GM12878 (cell line): Measurements from ENCODE around the gene KLK12. TPM values are rescaled to one million over a fixed set of nuclear protein-coding genes. Genes with fewer than 3 reads are reported as not detected.

ENCODE experiments used
- ATAC-seq: fragments of 200-7000 bp; cut with Tn5 transposase; 3 replicates; pipeline ENCODE4 v1.9.1; 2020; ENCODE audit warnings: mild to moderate bottlenecking, moderate library complexity
- BruUV-seq: library from RNA; stranded (reverse); fragments of 400-500 nt; replicated peaks from 2 replicates; lab custom pipeline; 2021; lab: Mats Ljungman, UMichigan
- CTCF ChIA-PET: fragments of 300-600 bp; sonication (Branson Sonifier 250); formaldehyde crosslinking; extraction: SDS; loops from one replicate; lab custom pipeline; 2021; ENCODE audit warnings: inconsistent platforms; lab: Yijun Ruan, JAX
- POLR2A ChIA-PET: fragments of 350-600 bp; formaldehyde crosslinking; extraction: SDS; loops from one replicate; lab custom pipeline; 2021; ENCODE audit warnings: inconsistent platforms; lab: Charles Lee
- RAD21 ChIA-PET: fragments of 300-600 bp; sonication (Branson Sonifier 250); formaldehyde crosslinking; loops from one replicate; lab custom pipeline; 2023; ENCODE audit warnings: antibody characterized with exemption; ENCODE audit not compliant: unreplicated experiment; lab: Charles Lee
- SMC1A ChIA-PET: fragments of 300-600 bp; sonication (Branson Sonifier 250); formaldehyde crosslinking; loops from one replicate; lab custom pipeline; 2023; ENCODE audit not compliant: unreplicated experiment, uncharacterized antibody; lab: Charles Lee
- DNase-seq: peaks from one replicate; pipeline ENCODE4 v3.0.0-alpha.2; 2011; ENCODE audit warnings: low read depth, low spot score
- FAIRE-seq: peaks from 3 replicates; lab custom pipeline; 2011; peaks lifted over from hg19 to GRCh38; lab: Jason Lieb, UNC
- H2AFZ ChIP-seq: 2 replicates; pipeline ENCODE4 v1.6.0; 2011; ENCODE audit warnings: low read depth, low read length, control low read depth; ENCODE audit not compliant: control insufficient read depth
- H3K27ac ChIP-seq: 2 replicates; pipeline ENCODE4 v1.5.1; 2011; ENCODE audit warnings: control low read depth; ENCODE audit not compliant: control insufficient read depth, insufficient read depth
- H3K27me3 ChIP-seq, 2 experiments: replicated peaks in 1 of 2; 2 replicates each; pipeline versions ENCODE4 v1.6.0 to v1.6.1; 2011; ENCODE audit warnings: low read length in 1 of 2; ENCODE audit not compliant: control insufficient read depth in 2 of 2, insufficient read depth in 2 of 2
- H3K36me3 ChIP-seq, 2 experiments: 2 replicates each; pipeline ENCODE4 v1.5.1; 2011; ENCODE audit warnings: low read length in 1 of 2; ENCODE audit not compliant: control insufficient read depth in 2 of 2, insufficient read depth in 2 of 2
- H3K4me1 ChIP-seq: 2 replicates; pipeline ENCODE4 v1.6.1; 2011; ENCODE audit warnings: mild to moderate bottlenecking, low read length, moderate library complexity, mixed read lengths; ENCODE audit not compliant: control insufficient read depth, insufficient read depth
- H3K4me2 ChIP-seq: 2 replicates; pipeline ENCODE4 v1.6.0; 2011; ENCODE audit warnings: control low read depth; ENCODE audit not compliant: control insufficient read depth, insufficient read depth
- H3K4me3 ChIP-seq: fragments of 200-600 bp; sonication (generic); 2 replicates; pipeline ENCODE4 v1.5.1; 2016
- H3K79me2 ChIP-seq: 2 replicates; pipeline ENCODE4 v1.6.0; 2011; ENCODE audit warnings: low read length; ENCODE audit not compliant: control insufficient read depth, insufficient read depth
- H3K9ac ChIP-seq: 2 replicates; pipeline ENCODE4 v1.8.0; 2011; ENCODE audit warnings: low read length, control low read depth, mixed read lengths; ENCODE audit not compliant: control insufficient read depth, insufficient read depth
- H3K9me3 ChIP-seq: replicated peaks from 3 replicates; pipeline ENCODE4 v1.5.1; 2011; ENCODE audit warnings: mild to moderate bottlenecking, low read length; ENCODE audit not compliant: control insufficient read depth, insufficient read depth
- H4K20me1 ChIP-seq: 2 replicates; pipeline ENCODE4 v1.6.0; 2011; ENCODE audit not compliant: control insufficient read depth, insufficient read depth
- BRCA1 ChIP-seq: IDR thresholded peaks from 2 replicates; pipeline ENCODE4 v1.6.1; 2011; ENCODE audit warnings: low read depth, low read length, improper control_type of control experiment
- CHD2 ChIP-seq: IDR thresholded peaks from 2 replicates; pipeline ENCODE4 v1.6.1; 2011; ENCODE audit warnings: low read depth, low read length, improper control_type of control experiment, borderline replicate concordance
- PAX5 ChIP-seq: IDR thresholded peaks from 2 replicates; pipeline ENCODE4 v1.6.1; 2011; ENCODE audit warnings: low read depth, low read length, borderline replicate concordance
- RAD21 ChIP-seq: IDR thresholded peaks from 2 replicates; pipeline ENCODE4 v1.6.1; 2011; ENCODE audit warnings: mild to moderate bottlenecking, low read depth, low read length, moderate library complexity; ENCODE audit not compliant: insufficient read depth
- SRF ChIP-seq, 2 experiments: IDR thresholded peaks; 2 replicates each; pipeline ENCODE4 v1.6.1; 2011; ENCODE audit warnings: low read depth in 2 of 2, low read length in 2 of 2, mild to moderate bottlenecking in 1 of 2, moderate library complexity in 1 of 2
- YBX1 ChIP-seq: fragments of 450-650 bp; IDR thresholded peaks from 2 replicates; pipeline ENCODE4 v1.6.1; 2016; ENCODE audit warnings: antibody characterized with exemption
- WGBS: methylation state at CpG from one replicate; pipeline ENCODE4 v1.1.6; 2016; ENCODE audit warnings: low lambda C conversion rate; ENCODE audit not compliant: insufficient replicate concordance, insufficient coverage; ENCODE audit errors: missing lambda C conversion rate; 5-methylcytosine and 5-hydroxymethylcytosine counted together
- in situ Hi-C: fragments of 300-500 bp; cut with MboI; formaldehyde crosslinking; loops from 9 replicates; pipeline ENCODE4 v1.14.3; 2018; ENCODE audit warnings: mixed read lengths
- intact Hi-C: fragments of 100-400 bp; cut with micrococcal nuclease; formaldehyde crosslinking; loops from one replicate; pipeline ENCODE4 v1.14.2; 2022; ENCODE audit not compliant: unreplicated experiment
- polyA plus RNA-seq, 11 experiments: library from polyadenylated mRNA; depleted of rRNA in 4 of 11; unstranded in 6 of 11; stranded (reverse) in 5 of 11; fragments of >200 nt; fragmentation: Nextera tagmentation in 4 of 11; fragmentation: Illumina TruSeq in 1 of 11; extraction: Ambion mirVana in 4 of 11; extraction: Trizol in 1 of 11; gene quantifications; 1 replicate in 1 of 11; 2 replicates in 10 of 11; pipeline versions ENCODE4 v1.2.1 to v1.2.3, GENCODE V29; 2011 to 2016; ENCODE audit warnings: inconsistent platforms in 2 of 11, missing spikeins in 2 of 11, low read depth in 1 of 11
- total RNA-seq, 4 experiments: library from RNA; depleted of rRNA in 3 of 4; stranded (reverse); fragments of >200 nt in 3 of 4; fragmentation: Illumina TruSeq in 1 of 4; extraction: Trizol in 1 of 4; gene quantifications; 2 replicates each; pipeline versions ENCODE4 v1.2.1 to v1.2.3, GENCODE V29; 2013 to 2021
- TF ChIP-seq, protein P1 (sequence below): fragments of 450-650 bp; formaldehyde crosslinking; IDR thresholded peaks from 2 replicates; pipeline ENCODE4 v1.5.0; 2022; ENCODE audit warnings: mild to moderate bottlenecking, missing genetic modification characterization

KLK12 gene
- total and polyA plus RNA-seq, 10 of the 15 experiments (the other 5 are each of a cell fraction or from before 2014, with no cell fraction given): not detected

DNA sequence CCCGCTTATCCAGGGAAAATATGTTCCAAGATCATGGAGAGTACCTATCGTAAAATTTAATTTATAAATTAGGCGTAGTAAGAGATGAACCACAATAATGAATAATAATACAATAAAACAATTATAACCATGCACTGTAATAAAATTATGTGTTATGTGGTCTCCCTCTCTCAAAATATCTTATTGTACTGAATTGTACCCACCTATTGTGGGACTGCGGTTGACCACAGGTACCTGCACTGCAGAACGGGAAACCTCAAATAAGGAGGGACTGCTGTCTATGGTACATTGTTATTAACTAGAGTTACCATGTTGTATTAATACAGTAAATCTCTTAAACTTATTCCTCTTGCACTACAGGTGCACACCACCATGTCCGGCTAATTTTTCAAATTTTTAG, 5.3 kb upstream of the KLK12 start:
- TF ChIP-seq RAD21 (no peak), CHD2 (no peak), SRF (IDR thresholded peaks at IDR 0.05; ENCODE audit: low read depth in 2 of 2, low read length in 2 of 2) (no peak), BRCA1 (no peak), YBX1 (no peak), PAX5 (no peak)
- TF ChIP-seq, protein P1, sequence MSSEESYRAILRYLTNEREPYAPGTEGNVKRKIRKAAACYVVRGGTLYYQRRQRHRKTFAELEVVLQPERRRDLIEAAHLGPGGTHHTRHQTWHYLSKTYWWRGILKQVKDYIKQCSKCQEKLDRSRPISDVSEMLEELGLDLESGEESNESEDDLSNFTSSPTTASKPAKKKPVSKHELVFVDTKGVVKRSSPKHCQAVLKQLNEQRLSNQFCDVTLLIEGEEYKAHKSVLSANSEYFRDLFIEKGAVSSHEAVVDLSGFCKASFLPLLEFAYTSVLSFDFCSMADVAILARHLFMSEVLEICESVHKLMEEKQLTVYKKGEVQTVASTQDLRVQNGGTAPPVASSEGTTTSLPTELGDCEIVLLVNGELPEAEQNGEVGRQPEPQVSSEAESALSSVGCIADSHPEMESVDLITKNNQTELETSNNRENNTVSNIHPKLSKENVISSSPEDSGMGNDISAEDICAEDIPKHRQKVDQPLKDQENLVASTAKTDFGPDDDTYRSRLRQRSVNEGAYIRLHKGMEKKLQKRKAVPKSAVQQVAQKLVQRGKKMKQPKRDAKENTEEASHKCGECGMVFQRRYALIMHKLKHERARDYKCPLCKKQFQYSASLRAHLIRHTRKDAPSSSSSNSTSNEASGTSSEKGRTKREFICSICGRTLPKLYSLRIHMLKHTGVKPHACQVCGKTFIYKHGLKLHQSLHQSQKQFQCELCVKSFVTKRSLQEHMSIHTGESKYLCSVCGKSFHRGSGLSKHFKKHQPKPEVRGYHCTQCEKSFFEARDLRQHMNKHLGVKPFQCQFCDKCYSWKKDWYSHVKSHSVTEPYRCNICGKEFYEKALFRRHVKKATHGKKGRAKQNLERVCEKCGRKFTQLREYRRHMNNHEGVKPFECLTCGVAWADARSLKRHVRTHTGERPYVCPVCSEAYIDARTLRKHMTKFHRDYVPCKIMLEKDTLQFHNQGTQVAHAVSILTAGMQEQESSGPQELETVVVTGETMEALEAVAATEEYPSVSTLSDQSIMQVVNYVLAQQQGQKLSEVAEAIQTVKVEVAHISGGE (CRISPR knock-in tag): no peak
- H2AFZ ChIP-seq: no peak overlapping the region
- ATAC-seq (no peak), FAIRE-seq (no peak), DNase-seq (no peak)
- POLR2A ChIA-PET: no interaction called here
- no peaks in the 10 kb centered on the region for H3K9me3 ChIP-seq
- RAD21 ChIA-PET: no interaction called here
- no peaks in the 10 kb centered on the region for H3K79me2 ChIP-seq
- H3K36me3 ChIP-seq: no peaks in the 10 kb centered on the region
- H3K4me2 ChIP-seq: no peak overlapping the region
- no peak overlapping the region for H3K9ac ChIP-seq
- H3K27ac ChIP-seq: no peak overlapping the region
- no peaks in the 10 kb centered on the region for H3K27me3 ChIP-seq
- no peak overlapping the region for H3K4me3 ChIP-seq
- H4K20me1 ChIP-seq: no peaks in the 10 kb centered on the region
- SMC1A ChIA-PET: no interaction called here
- in situ Hi-C loops: no loop called here
- no peaks in the 10 kb centered on the region for H3K4me1 ChIP-seq
- intact Hi-C loops: no loop called here
- BruUV-seq: no TSS peak
- CTCF ChIA-PET: no interaction called here
- 70% methylated on average over 6 of the region's 6 CpGs for WGBS
